Left forelimb (tissue), 1 donor: Measurements from ENCODE around the gene TBXAS1.
"Not testable (repeated sequence)": the region's sequence is repeated elsewhere in the genome, so short reads cannot be mapped to it uniquely, and the experiment has no call there.

Experiments used
- DNase-seq: peaks from one replicate; pipeline ENCODE4 v3.0.0-alpha.2; 2018; ENCODE audit warnings: low spot score

The TBXAS1 gene

DNA sequence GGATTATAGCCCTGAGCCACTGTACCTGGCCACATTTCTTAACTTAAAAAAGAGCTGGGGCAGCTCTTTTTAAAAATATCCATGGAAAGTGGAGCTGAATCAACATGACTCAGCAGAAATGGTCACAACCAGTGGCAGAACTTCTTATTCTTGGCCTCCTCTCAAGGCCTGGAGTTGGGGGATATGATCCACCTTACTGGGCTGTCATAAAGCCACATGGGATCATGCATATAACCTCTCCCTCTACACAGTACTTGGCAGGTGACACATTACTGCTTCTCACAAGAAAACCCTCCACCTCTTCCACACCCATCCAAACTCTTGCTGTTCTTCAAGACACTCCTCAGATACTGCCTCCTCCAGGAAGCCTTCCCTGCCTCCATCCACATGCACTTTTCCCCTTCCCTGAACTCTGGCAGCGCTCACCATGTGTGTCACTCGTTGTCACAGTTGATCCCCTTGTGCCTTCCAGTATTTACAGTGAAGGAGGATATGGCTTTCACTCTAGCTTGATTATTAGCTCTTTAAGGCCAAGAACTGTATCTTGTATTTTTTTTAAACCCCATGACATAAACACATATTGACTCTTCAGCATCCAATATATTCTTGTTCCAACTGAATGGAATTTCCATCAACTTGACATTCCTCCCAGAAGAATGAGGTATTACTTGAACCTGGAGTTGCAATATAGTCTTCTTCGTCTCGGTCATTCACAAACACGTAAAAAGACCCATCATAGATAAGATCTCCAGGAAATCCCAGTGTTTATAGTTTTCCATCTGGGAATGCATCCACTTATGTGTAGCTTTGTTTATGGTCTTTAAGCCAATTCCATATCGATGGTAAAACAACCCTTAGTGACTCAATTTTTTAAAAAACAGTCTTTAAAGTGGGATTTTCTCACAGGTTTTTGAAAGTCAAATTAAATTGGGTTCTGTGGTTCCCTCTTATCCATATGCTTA, 85.5 kb downstream of the TBXAS1 start:
- no peak for DNase-seq

DNA sequence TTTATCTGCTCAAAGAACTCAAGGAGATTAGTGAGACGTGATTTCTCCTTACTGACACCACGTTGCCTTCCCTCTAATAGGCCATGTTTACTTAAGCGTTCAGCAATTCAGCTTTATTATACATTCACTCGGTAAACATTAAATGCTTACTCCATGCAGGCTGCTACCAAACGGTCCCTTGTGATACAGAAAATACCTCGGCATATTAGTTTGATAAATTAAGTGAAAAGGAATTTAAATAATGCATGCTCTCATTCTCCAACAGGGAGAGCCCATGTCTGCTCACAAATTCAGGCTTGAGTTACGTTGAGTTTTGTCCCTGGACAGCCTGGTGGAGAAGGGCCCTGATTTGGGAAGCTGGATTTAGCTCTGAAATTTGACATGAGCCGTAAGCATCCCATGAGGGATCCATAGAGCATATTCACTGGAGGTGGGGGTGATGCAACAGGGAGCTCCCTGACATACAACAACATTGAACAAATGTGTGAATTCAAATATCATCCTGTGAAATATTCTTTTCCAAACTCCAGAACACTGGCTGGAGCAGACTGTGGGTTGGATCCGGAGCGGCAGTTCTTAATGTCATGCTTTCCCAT, 86.3 kb downstream of the TBXAS1 start:
- DNase-seq = no peak

DNA sequence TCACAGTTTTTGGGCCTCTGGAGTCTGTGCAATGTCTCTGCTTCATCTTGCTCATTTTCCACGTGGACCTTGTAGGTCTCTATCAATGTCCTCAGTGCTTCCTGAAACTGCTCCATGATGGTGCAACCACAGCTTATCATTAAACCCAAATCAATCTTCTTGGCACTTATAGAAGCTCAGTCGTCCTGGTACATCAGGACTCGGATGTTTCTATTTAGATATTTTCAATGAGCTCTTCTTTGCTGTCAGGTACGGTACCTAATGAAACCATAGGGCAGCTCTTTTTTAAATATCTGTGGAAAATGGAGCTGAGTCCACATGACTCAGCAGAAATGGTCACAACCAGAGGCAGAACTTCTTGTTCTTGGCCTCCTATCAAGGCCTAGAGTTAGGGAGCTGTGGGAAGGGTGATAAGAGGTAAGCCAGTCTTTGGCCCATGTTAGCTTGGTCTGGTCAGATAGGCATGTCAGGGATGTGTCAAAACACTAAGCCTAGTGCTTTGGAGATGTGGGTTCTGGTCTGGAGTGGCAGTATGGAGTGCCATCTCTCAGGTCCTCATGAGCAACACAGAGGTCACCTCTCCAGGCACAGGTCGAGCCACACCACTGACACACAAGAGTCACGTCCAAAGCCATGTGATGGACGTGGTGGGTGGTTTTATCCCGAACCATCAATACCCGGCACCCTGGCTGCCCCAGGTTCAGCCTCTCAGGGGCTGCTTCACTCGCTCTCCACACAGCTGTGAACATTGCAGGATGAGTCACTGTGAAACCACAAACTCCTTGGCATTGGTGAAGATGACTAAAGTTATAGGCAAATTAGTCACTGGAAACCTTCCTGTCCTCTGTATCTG, 87.0 kb downstream of the TBXAS1 start:
- DNase-seq = no peak

DNA sequence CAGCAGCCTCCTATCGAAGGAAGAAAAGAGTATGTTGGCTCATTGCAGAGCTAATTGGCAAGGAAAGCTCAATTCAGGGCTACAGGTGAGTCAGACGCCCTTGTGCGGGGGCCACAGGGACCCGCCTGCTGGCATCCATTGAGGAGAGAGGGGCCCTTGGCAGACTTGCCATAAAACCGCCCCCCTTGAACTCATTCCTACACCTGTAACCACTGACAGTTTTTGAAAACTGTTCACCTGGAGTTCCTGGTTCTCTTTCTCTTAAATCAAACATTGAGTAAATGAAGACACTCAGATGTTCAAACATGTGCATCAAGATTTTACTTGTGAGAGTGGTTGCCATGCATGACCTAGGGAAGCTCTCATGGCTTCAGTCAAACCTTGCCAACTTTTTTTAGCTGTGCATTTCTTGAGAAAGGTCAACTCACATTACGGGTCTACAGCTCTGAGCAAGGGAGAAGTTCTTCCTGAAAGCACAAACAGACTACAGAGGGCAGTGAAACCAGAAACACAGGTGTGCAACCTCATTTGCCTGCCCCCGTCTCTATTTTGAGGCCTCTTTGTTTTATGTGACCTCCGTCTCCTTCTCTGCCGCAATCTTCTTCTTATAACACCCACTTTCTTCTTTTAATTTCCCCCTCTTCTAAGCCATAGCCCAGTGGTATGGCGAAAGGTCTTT, 87.8 kb downstream of the TBXAS1 start:
- no peak for DNase-seq

DNA sequence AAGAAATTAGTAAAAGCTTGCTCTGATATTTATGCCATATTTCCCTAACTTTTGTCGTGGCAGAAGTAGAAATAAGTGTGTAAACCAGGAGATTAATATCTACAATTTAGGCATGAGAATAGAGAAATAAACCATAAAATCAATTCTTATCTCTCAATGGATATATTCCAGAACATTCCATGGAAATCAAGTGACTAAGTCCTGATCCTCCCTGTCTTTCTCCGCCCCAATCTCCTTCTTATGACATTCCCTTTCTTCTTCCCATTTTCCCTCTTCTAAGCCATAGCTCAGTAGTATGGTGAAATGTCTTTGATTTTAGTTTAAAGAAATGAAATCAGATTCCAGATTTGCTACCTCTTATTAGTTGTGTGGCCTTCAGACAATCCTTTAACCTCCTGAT, 88.8 kb downstream of the TBXAS1 start:
- no peak for DNase-seq

DNA sequence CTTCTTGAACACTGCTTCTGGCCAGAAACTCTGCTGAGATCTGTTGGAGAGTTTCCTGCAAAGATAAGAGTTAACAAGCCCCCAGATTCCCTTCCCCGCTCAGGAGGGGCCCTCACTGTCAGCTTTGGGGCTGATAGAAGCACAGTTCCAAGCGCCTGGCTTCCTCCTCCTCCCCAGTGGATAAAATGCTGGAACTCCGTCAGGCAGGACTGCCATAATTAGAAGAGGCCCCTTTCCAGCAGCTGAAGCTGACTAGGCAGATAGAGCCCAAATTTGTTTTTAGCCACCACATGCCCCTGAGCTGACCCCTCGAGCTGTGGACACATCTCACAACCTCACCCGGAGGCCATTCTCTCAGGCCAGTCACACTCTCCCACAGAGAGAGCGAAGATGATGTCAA, 89.4 kb downstream of the TBXAS1 start:
- no peak for DNase-seq

DNA sequence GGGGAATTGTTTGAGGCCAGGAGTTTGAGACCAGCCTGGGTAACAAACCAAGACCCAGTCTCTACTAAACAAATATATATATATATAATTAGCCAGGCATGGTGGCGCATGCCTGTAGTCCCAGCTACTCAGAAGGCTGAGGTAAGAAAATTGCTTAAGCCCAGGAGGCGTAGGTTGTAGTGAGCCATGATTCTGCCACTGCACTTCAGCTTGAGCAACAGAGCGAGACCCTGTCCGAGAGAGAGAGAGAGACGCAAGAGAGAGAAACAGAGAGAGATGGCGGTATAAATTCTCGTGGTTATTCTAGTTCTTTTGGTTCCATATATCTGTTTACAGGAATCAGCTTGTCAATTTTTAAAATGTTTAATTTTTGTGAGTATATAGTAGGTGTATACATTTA, 94.0 kb downstream of the TBXAS1 start:
- no peak for DNase-seq

DNA sequence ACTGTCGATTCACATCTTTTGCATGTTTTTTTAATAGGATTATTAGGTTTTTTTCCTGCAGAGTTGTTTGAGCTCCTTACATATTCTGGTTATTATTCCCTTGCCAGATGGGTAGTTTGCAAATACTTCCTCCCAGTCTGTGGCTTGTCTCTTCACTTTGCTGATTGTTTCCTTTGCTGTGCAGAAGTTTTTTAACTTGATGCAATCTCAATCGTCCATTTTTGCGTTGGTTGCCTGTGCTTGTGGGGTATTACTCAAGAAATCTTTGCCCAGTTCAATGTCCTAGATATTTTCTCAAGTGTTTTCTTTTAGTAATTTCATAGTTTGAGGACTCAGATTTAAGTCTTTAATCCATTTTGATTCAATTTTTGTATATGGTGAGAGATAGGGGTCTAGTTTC, 95.4 kb downstream of the TBXAS1 start:
- no peak for DNase-seq

DNA sequence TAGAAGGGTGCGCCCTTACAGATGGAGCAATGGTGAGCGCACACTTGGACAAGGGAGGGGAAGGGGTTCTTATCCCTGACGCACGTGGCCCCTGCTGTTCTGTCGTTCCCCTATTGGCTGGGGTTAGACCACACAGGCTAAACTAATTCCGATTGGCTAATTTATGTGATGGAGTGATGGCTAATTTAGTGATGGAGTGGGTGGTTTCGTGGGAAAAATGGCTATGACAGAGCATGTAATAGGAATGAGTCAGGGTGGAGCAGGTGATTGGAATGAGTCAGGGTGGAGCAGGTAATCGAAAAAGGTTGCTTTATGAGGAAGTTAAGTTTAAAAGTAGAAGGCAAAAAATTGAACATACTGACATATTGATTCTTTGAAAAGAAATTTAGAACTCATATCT, 100.2 kb downstream of the TBXAS1 start:
- not testable (repeated sequence) for DNase-seq

DNA sequence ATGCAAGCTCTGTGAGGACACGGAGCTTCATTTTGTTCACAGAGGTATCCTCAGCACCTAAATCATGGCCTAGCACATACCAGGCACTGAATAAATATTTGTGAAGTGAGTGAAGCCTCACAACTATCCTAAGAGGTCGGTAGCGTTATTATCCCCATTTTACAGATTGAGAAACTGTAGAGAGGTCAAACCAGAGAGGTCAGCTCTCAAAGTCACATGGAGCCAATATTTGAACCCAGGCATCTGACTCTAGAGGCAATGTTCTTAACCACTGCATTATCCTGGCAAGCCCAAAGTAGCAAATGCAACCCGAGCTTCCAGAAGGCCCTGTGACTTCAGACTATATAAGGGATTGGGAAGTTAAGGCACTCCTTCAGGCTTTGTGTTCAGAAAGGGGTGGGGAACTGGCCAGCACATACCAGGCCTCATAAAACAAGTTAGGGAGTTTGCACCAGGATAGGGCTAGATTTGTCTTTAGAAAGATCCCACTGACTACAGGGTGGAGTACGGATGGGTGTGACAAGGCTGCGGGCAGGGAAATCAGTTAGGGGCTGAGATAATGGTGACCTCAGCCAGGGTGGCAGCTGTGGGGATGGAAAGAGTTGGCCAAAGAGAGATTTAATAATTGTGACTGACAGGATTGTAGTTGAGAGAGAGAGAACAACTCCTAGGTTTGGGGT, 101.4 kb downstream of the TBXAS1 start:
- DNase-seq = no peak

DNA sequence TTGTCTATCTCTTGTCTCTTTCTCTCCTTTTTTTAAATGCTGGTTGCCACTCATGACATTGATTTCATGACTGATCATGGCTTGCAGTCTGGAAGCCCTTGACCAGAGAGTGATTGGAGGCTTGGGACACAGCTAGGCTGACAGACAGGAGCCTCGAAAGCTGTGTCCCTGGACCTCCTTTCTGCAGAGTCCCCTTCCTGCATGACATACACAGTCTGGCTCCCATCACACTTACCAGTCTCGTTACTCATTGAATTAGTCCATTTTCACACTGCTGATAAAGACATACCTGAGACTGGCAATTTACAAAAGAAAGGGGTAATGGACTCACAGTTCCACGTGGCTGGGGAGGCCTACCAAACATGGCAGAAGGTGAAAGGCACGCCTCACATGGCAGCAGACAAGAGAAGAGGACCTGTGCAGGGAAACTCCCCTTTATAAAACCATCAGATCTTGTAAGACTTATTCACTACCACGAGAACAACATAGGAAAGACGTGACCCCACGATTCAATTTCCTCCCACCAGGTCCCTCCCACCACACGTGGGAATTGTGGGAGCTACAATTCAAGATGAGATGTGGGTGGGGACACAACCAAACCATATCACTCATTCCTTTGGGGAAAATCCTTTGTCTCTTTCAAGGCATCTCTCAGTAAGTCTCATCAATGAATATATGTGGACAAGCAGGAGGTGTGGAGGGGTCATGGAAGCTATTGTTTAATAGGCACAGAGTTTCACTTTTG, 102.3 kb downstream of the TBXAS1 start:
- DNase-seq = no peak

DNA sequence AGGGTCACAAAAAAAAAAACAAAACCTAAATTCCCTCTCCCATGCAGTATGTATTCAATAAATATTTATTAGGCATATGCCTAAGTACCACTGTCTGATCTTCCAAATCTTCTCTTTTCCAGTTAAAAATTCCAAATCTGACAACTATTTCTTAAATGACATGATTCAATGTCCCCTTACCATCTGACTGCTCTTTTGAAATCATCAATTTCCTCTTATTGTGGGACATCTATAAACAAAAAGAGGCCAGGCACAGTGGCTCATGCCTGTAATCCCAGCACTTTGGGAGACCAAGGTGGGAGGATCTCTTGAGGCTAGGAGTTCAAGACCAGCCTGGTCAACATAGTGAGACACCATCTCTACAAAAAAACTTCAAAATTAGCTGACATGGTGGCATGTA, 103.5 kb downstream of the TBXAS1 start:
- no peak for DNase-seq

DNA sequence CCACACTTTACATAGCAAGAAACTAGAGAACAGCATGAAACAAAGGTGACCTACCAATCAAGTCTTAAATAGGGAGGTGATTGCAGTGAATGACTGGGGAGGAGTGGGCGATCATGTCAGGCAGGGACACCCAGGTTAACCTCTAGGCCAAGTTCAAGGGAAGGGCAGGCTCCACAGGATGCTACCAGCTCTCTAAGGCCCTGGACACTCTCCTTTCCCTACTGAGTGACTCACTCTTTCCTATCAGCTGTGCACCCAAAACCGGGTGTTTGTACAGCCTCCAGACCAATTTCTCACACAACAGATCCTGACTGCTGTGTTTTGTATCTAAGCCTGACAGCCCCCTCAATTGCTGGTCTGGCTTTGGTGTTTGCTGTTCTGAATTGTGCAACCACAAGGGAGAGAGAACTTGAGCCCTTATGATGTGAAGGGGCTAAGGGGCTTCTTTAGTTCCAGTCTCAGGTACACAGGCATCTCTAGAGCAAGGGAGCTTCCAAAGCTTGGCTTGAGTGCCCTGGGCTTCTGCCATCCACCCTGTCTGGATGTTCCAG, 107.8 kb downstream of the TBXAS1 start:
- no peak for DNase-seq

DNA sequence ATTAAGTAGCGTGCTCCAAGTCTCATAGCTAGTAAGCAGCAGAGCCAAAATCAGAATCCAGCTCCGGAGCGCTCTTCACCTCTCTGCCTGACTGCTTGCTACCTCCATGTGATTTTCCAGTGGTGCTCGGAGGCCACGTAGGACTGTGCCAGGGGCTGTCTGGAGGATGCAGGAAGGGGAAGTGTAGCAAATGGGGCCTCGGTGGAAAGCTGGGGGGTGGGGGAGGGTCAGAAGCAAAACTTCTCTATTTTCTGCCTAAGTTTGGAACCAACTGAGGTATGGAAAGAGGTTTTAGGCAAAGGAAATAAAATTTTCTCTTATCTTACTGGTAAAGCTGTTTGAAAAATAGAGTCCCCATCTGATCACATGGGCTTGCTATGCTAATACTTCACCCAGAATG, 108.7 kb downstream of the TBXAS1 start:
- DNase-seq = no peak

DNA sequence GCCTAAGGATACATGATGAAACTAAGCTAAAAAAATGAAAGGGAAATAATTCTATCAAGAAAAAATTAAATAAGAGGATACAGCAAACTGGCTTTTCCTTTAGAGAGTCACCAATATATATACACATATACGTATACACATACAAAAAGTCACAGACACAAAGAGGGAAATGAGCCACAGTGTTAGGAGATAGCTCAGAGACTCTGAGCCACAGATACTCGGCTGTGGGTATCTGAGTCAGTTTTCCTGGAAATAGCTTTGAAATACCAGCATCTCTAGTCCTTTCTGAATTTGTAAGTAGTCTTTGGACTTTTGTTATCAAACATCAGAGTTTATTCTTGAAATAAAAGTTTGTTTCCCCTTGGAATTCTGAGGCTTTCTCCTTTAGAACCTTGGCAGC, 111.8 kb downstream of the TBXAS1 start:
- DNase-seq = no peak

DNA sequence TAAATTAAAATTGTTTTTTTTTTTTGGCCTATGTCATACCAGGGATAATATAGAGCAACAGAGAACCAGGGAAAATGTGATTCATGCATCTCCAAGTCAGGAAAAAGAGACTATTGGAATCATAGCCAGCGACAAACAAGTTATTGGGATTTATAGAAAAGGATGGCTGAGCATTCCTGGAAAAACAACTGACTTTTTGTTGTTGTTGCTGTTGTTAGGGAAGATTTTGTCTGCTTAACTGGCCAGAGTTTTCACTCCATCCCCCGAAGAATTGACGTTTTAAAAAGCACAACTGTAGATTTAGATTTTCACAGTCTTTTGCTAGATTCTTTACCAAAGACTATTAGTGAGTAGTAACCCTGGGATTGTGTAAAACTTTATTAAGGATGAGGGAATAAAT, 112.4 kb downstream of the TBXAS1 start:
- no peak for DNase-seq

DNA sequence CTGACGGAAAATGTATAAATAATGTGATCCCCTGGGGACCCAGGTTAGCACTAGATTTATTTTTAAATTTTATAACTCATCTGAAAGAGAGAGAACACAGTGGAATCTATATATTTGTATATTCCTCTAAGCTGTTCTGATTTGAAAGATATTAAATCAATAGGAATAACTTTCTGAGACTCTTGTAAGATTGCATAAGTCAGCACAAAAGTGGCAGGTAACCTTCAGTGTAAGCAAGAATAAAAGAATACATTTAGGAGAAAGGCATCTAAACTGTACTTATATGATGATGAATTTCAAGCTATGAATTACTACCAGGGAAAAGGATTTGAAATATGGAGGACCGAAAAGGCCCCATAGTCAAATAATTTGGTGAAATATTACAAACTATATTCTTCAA, 112.8 kb downstream of the TBXAS1 start:
- no peak for DNase-seq

DNA sequence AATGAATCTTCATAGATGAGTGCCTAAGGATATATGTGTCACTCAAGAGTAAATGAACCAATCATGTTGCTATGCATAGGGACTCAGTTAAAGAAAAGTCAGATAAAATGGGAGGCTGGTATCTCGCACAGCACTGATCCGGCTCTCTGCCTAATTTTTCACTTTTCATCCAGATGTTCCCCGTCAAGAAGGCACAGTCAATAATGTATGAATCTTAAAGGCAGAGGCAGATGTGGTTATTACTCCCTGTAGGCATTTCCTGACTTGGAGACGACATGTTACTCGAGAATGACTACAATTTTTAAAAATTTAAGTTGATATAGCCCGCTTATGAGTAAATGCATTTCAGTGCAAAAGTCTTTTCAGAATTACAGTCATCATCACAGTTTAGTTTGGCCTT, 113.6 kb downstream of the TBXAS1 start:
- DNase-seq = no peak

DNA sequence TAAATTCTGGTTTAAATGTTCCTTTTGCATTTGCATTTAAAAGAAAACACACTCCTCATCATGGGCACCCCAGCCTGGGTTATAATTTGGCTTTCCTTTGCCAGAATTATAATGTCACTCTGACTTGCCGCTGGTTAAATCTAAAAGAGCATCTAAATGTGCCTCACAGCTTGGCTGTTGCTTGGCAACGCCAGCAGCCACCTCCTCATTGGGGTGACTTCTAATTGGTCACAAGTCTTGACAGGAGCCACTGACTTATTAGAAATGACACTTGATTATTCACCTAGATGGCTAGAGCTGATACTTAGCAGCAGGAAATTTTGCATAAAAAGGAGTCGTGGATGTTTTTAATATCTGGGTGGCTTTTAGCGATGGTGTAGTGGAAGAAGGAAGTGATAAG, 114.3 kb downstream of the TBXAS1 start:
- DNase-seq = no peak

DNA sequence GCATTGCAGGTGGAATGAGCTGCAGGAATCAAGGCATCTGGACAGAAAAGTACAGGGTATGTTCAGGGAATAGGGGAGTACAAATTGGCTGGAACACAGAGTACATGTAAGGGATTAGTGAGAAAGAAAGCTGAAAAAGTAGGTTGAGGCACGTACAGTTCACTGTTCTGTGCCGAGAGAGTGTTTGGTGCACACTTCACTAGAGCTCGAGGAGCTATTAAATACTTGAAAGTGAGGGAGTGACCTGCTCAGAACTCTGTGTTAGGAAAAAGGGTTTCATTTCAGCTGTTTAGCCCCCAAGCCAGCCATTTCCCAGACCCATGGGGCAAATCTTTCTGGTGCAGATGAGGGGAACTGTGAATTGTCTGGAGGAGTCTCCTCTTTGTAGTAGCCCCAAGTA, 115.2 kb downstream of the TBXAS1 start:
- no peak for DNase-seq

DNA sequence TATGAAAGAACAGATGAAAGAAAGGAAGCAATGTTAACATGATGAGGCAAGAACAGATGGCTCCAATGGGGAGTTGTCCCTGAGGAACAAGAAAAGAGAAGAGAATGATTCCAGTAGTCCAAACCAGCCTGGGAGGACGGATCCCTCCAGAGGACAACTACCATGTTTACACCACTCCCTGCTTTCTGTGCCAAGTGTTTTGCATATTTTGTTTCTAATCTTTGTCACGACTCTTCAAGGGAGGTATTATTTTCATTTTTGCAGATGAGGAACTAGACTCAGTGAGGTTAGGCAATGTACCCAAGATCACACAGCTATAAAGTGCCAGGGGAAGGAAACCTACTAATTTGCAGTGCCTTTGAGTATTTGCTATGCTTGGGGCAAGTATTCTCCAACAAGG, 117.5 kb downstream of the TBXAS1 start:
- no peak for DNase-seq
